Gastroesophageal sphincter (tissue), 3 donors: ENCODE data around the gene ARHGAP9.

ENCODE experiments used
- EP300 ChIP-seq: sonication (generic); formaldehyde crosslinking; IDR thresholded peaks from one replicate; pipeline ENCODE4 v1.6.1; 2017; ENCODE audit warnings: antibody characterized with exemption, mild to moderate bottlenecking
- POLR2A ChIP-seq, 2 donors: fragments of 450-650 bp; IDR thresholded peaks; one replicate each; pipeline ENCODE4 v1.6.1; 2017; ENCODE audit warnings: antibody characterized with exemption in 2 of 2, mild to moderate bottlenecking in 2 of 2, moderate library complexity in 1 of 2
- POLR2AphosphoS5 ChIP-seq: sonication (generic); formaldehyde crosslinking; IDR thresholded peaks from one replicate; pipeline ENCODE4 v1.6.1; 2017; ENCODE audit warnings: antibody characterized with exemption
- TF ChIP-seq, protein P1 (sequence below), 4 experiments: fragments of 200-600 bp in 2 of 4; fragments of 450-650 bp in 2 of 4; sonication (generic) in 1 of 4; IDR thresholded peaks; one replicate each; pipeline ENCODE4 v1.5.1; 2017 to 2019; ENCODE audit warnings: antibody characterized with exemption in 4 of 4, mild to moderate bottlenecking in 2 of 4, moderate library complexity in 2 of 4

DNA sequence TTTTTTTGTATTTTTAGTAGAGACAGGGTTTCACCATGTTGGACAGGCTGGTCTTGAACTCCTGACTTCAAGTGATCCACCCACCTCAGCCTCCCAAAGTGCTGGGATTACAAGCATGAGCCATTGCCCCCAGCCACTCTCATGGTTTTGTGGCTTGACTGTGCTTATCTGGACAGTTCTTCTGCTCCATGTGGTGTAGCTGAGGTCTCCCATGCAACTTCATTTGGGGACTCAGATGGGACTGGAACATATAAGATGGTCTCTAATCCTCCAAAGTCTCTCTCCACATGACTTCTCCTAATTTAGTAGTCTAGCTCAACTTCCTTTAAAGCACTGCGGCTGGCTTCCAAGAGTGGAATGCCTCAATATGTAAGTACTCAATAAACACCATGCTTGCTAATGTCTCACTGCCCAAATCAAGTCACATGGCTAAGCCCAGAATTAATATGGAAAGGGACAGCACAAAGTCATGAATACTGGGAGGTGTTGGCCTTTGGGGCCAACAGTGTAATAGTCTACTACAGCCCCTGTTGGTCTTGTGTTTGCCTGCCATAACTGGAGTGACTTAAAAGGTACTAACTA is 37.7 kb downstream of the ARHGAP9 start:
- TF ChIP-seq POLR2AphosphoS5 (no peak), POLR2A (IDR thresholded peaks at IDR 0.05) (no peak), EP300 (no peak)
- TF ChIP-seq, protein P1, sequence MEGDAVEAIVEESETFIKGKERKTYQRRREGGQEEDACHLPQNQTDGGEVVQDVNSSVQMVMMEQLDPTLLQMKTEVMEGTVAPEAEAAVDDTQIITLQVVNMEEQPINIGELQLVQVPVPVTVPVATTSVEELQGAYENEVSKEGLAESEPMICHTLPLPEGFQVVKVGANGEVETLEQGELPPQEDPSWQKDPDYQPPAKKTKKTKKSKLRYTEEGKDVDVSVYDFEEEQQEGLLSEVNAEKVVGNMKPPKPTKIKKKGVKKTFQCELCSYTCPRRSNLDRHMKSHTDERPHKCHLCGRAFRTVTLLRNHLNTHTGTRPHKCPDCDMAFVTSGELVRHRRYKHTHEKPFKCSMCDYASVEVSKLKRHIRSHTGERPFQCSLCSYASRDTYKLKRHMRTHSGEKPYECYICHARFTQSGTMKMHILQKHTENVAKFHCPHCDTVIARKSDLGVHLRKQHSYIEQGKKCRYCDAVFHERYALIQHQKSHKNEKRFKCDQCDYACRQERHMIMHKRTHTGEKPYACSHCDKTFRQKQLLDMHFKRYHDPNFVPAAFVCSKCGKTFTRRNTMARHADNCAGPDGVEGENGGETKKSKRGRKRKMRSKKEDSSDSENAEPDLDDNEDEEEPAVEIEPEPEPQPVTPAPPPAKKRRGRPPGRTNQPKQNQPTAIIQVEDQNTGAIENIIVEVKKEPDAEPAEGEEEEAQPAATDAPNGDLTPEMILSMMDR (IDR thresholded peaks at IDR 0.05): no peak
